GM19467 (cell line): ENCODE results near the gene ANKRD10.

ENCODE experiments used
- ATAC-seq: cut with Tn5 transposase; IDR thresholded peaks from one replicate; pipeline ENCODE4 v1.9.1; 2021; ENCODE audit warnings: mild to moderate bottlenecking, moderate library complexity; ENCODE audit not compliant: unreplicated experiment

Gene ANKRD10

DNA sequence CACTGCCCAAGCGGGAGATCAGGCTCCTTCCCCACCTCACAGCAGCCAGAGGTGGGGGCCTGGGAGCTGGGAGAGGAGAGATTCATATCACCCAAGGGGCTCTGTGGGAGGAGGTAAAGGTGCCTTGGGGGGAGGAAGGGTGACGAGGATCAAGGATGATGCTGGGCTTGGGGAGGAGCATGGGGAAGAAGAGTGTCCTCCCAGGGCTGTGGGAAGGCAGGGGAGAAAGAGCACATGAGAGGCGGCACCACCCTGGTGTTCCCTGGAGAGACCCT is 82.7 kb downstream of the ANKRD10 start:
- no peak for ATAC-seq

DNA sequence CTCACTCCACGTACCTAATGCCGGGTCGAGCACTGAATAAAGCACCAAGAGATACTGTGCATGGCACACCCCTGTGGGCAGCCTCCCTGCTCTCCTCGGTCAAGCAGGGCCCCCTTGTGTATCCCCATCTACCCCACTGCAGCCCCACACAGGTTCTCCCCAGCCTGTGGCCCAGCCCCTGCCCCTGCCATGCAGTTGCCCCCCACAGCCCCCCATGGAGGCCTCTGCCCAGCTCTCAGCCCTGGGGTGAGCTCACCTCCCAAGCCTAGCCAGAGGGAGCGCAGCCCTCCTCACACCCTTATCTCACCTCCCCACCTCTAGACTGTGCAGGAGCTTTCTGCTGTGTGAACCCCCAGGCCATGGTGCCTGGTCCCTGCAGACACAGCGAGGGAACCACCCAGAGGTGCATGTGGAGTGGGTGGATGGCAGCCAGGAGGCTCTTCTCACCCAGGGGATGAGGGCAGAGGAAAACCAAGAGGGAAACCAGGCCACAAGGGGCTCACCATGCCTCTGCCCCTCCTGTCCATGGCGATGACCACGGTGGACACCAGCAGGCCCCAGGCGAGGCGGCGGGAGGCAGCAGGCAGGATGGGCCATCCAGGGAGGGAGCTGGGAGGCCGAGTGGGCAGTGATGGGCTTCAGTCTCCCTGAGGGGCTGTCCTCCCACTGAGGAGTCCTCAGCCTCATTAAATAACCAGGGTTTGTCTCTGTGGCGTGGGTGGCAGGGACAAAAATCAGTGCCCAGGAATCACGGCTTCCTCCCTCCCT is 83.2 kb downstream of the ANKRD10 start:
- ATAC-seq = no peak

DNA sequence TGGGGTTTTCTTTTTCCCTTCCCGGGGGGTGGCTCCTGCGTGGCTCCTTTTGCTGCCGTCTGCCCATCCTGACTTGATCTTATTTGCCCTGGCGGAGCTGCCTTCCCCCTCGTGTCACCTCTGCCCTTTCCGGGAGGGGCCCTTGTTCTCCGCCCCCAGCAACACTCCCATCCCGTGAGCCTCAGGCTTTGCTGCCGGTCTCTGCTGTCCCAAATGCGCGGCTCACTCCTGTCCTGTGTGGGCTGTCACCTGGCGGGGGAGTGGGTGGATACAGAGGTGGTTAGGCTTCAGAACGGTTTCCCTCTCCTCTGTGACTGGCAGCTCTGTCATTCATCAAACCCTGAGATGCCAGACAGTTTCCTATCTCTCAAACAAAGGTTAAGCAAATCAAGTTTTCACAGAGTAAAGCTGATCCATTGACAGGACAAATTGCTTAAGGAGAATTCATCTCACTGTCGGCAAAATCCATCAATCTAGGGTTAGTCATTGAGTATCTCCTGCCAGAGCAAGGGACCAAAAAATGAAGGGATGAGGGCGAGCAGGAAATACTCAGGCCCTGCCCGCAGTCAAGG is 84.0 kb downstream of the ANKRD10 start:
- ATAC-seq = no peak

DNA sequence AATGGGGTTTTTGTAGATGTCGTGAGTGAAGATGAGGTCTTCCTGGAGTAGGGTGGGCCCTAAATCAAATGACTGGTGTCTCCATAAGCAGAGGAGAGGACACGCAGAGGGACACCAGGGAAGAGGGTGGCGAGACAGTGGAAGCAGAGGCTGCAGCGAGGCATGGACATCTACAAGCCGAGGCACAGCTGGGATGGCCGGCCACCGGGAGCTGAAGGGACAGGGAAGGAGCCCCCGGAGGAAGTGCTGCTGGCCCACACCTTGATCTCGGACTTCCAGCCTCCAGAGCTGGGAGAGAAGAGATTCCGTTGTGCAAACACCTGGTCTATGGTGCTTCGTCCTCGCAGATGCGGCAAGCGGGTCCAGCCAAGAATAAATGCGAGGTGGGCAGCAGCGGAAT is 84.5 kb downstream of the ANKRD10 start:
- no peak for ATAC-seq

DNA sequence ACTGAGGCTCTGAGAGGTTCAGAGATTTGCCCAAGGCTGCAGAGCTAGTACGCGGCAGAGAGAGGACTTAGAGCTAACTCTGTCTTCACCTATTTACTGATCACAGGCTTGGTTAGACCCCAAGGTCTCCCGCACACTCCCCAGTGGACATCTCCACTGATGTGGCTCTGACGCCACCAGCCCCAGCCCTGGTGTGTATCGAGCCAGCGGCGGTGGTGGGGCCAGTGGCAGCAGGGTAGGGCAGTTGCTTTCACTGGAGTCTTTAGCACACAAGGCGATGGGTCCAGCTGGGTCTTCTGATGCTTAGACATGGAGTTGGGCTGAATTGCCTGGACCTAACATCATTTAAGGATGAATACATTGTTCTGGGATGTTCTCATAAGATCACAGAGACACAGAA is 85.4 kb downstream of the ANKRD10 start:
- ATAC-seq = no peak

DNA sequence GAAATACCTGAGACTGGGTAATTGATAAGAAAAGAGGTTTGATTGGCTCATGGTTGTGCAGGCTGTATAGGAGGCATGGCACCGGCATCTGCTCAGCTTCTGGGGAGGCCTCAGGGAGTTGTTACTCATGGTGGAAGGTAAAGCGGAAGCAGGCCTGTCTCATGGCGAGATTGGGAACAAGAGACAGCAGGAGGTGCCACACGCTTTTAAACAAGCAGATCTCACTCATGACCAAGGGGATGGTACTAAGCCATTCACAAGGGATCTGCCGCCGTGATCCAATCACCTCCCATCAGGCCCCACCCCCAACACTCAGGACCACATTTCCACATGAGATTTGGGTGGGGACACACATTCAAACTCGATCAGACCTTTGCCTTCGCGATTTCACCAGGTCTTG is 86.2 kb downstream of the ANKRD10 start:
- no peak for ATAC-seq
